Measurements from ENCODE around the gene TMEM72. TPM values are rescaled to one million over a fixed set of nuclear protein-coding genes. Genes with fewer than 3 reads are reported as not detected.

The TMEM72 gene
- total and polyA plus RNA-seq, 3 donors from 2014 or later = 1.5 to 8.7 (median 3.0) TPM

DNA sequence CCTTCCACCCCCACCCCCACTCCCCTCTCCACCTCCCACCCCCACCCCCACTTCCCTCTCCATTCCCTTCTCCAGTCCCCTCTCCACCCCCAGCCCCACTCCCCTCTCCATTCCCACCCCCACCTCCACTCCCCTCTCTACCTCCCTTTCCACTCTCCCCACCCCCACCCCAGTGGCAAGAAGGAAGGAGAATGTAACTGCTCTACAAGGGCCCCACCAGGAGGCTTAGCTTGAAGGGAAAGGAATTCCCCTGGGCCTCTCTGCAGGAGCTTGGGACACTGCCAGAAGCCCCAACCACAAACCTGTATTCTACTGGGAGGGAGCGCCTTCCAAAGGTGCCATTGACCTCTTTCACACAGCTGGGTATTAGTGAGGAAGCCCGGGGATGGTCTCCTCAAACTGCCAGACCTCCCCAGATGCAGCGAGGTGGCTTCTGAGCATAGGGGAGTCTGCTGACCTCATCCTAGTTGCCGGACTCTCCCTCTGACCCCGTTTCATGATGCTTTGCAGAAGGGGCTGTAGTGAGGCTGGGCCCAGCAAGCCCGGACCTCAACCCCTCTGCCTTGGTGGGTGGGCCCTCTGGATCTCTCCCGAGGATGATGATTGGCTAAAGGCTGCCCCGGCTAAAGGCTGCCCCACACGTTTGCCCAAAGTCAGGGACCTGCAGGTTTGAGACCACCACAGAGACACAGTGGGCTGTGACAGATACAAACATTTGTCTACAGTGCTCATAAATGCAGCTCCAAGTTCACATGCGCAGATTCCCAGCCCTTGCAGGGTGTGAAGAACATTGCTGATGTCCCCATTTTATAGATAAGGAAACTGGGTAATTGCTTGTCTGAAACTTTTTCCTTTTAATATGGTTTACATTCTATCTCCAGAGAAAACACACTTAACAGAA lies 64.5 kb downstream of the TMEM72 start:
- 46 to 63% methylated on average over 2 to 10 of the region's 10 CpGs for WGBS, 2 donors
- DNase-seq = peak; percentile 56
- no peaks in the 10 kb centered on the region for H3K36me3 ChIP-seq (ENCODE audit: low read depth, missing control alignments)
- peaks cover 40% of the 10 kb centered on the region for H3K4me1 ChIP-seq
- no peak for TF ChIP-seq POLR2A (IDR thresholded peaks at IDR 0.05)
- TF ChIP-seq, protein P1, sequence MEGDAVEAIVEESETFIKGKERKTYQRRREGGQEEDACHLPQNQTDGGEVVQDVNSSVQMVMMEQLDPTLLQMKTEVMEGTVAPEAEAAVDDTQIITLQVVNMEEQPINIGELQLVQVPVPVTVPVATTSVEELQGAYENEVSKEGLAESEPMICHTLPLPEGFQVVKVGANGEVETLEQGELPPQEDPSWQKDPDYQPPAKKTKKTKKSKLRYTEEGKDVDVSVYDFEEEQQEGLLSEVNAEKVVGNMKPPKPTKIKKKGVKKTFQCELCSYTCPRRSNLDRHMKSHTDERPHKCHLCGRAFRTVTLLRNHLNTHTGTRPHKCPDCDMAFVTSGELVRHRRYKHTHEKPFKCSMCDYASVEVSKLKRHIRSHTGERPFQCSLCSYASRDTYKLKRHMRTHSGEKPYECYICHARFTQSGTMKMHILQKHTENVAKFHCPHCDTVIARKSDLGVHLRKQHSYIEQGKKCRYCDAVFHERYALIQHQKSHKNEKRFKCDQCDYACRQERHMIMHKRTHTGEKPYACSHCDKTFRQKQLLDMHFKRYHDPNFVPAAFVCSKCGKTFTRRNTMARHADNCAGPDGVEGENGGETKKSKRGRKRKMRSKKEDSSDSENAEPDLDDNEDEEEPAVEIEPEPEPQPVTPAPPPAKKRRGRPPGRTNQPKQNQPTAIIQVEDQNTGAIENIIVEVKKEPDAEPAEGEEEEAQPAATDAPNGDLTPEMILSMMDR (IDR thresholded peaks at IDR 0.05) = no peak
- H3K9me3 ChIP-seq = no peaks in the 10 kb centered on the region
- peak overlapping the region in 1 of 2 donors; percentile 40 for H3K4me3 ChIP-seq
- no peaks in the 10 kb centered on the region for H3K27me3 ChIP-seq
- intact Hi-C loops (cut with DNase I; ENCODE audit: low total_unique reads) = loop anchor here (5.0 kb wide), 1 partner anchor 43 kb away; no protein-coding TSS in a partner anchor
- peak overlapping the region; percentile 85 to 88 for H3K27ac ChIP-seq

DNA sequence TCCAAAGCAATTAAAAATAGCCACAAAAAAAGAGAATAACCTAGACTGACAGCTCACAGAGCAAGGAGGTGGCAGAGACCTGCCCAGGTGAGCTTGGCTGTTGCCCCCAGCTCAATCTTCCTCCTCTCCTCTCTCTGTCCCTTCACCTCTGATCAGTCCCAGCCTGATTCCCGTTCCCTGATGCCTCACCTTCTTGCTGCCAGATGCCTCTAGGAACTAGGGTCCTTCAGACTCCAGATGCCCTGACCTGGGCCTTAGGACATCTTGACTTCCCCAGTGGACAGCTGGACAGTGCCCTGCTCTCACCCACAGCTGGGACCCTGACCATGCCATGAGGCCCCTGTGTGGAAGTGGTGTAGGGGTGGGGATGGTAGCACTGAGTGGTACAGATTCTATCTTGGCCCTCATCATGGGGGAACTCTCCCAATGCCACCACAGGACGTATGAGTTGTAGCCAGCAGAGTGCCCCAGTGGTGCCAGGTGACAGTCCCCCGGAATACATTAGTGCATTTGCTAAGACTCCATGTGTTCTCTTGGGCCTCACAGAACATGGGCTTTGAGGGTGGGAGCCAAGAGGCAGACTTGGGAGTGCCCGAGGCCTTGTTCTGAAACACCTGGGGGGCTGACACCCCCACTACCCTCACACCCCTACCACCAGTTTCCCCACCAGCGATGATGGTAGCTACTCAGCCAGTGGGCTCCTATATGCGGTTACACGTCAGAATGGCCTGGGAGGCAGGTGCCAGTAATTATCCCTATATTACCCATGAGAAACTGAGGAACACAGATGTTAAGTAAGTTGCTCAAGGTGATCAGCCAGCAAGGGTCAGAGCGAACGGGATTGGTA lies 65.4 kb downstream of the TMEM72 start:
- WGBS, 2 donors = 77 to 78% methylated on average over 6 to 9 of the region's 9 CpGs
- Histone ChIP-seq H3K27me3 (no peaks in the 10 kb centered on the region), H3K9me3 (no peaks in the 10 kb centered on the region), H3K4me3 (peak overlapping the region in 1 of 2 donors; percentile 77), H3K36me3 (ENCODE audit: low read depth, missing control alignments) (no peaks in the 10 kb centered on the region), H3K4me1 (peaks cover 49% of the 10 kb centered on the region), H3K27ac (peak overlapping the region; percentile 81 to 88)
- intact Hi-C loops (cut with DNase I; ENCODE audit: low total_unique reads) = loop anchor here (5.0 kb wide), 1 partner anchor 44 kb away; no protein-coding TSS in a partner anchor
- TF ChIP-seq, protein P1 (IDR thresholded peaks at IDR 0.05) = no peak
- no peak for TF ChIP-seq POLR2A (IDR thresholded peaks at IDR 0.05)
- no peak for DNase-seq

DNA sequence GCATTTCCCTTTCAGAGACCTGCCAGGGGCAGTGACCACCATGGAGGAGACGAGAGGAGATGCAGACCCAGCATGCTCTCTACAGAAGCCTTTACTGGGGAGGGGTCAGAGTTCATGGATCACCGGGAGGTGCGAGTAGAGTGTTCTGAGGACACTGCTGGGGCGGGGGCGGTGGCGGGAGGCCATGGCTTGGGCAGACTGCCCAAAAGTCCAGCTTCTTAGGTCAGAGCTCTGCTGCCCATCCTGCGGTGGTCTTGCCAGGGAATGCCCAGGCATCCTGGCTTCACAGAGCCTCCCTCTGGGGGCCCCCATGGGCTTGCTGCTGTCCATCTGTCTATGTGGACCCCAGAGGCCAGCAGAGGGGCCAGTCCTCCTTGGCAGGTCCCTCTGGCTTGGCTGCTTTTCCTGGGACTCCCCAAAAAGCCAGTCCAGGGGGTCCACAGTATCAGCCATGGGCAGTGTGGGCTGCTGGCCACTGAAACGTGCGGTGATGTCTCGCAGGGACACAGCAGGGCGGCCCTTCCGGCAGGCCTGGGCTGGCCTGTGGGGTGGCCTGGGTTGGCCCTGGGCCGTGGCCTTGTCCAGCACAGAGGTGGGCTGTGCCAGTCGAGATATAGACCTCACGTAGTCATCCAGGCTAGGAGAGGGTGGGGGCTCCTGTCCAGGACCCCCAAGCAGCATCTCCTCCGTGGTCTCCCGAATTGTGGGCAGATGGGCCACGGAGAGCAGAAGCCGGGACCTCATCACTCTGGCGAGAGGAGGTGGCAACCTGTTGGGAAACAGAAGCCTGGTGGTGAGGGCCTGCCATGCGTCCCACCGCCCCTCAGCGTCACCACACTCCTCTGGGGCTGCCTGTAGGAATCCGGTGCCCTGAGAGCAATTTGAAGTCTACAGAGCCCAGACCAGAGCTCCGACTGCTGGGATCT lies 66.4 kb downstream of the TMEM72 start:
- peak; percentile 46 for DNase-seq
- 67 to 68% methylated on average over 11 to 25 of the region's 25 CpGs for WGBS, 2 donors
- intact Hi-C loops (cut with DNase I; ENCODE audit: low total_unique reads) = loop anchor here (5.0 kb wide), 1 partner anchor 45 kb away; no protein-coding TSS in a partner anchor
- Histone ChIP-seq H3K27me3 (no peaks in the 10 kb centered on the region), H3K36me3 (ENCODE audit: low read depth, missing control alignments) (no peaks in the 10 kb centered on the region), H3K9me3 (no peaks in the 10 kb centered on the region), H3K4me1 (peaks cover 59% of the 10 kb centered on the region), H3K27ac (peak overlapping the region; percentile 81 to 88), H3K4me3 (peak overlapping the region; percentile 49 to 77)
- no peak for TF ChIP-seq POLR2A (IDR thresholded peaks at IDR 0.05)

DNA sequence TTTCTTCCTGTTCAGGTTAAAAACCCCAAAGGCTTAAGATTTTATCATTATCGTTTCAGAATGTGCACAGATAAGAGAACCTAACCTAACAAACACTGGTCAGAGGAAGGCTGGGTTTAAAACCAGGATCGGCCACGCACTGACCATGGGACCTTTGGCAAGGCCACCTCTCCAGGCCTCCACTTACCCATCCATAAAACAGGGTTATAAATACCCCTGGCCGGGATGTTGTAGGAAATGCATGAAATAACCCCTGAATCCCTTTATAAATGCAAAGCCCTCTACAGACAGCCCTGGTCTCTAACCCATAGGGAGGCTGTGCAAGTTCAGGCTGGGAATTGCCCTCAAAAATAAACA lies 67.1 kb downstream of the TMEM72 start:
- intact Hi-C loops (cut with DNase I; ENCODE audit: low total_unique reads) = loop anchor here (5.0 kb wide), 1 partner anchor 46 kb away; no protein-coding TSS in a partner anchor
- WGBS, 2 donors = 33 to 41% methylated on average over 4 of the region's 4 CpGs
- Histone ChIP-seq H3K27ac (peak overlapping the region; percentile 81 to 88), H3K36me3 (ENCODE audit: low read depth, missing control alignments) (no peaks in the 10 kb centered on the region), H3K9me3 (no peaks in the 10 kb centered on the region), H3K4me3 (peak overlapping the region; percentile 49 to 77), H3K27me3 (no peaks in the 10 kb centered on the region), H3K4me1 (peaks cover 61% of the 10 kb centered on the region)
- TF ChIP-seq, protein P1 (IDR thresholded peaks at IDR 0.05) = no peak
- no peak for TF ChIP-seq POLR2A (IDR thresholded peaks at IDR 0.05)
- DNase-seq = no peak

All from testis (tissue), 3 donors.